ENCODE results near the gene CLBA1. TPM values are rescaled to one million over a fixed set of nuclear protein-coding genes. Genes with fewer than 3 reads are reported as not detected.
"Not testable (repeated sequence)": the region's sequence is repeated elsewhere in the genome, so short reads cannot be mapped to it uniquely, and the experiment has no call there.

The CLBA1 gene
- total and polyA plus RNA-seq, 5 donors from 2014 or later: 0.32 to 1.1 (median 0.92) TPM; not detected in 1

DNA sequence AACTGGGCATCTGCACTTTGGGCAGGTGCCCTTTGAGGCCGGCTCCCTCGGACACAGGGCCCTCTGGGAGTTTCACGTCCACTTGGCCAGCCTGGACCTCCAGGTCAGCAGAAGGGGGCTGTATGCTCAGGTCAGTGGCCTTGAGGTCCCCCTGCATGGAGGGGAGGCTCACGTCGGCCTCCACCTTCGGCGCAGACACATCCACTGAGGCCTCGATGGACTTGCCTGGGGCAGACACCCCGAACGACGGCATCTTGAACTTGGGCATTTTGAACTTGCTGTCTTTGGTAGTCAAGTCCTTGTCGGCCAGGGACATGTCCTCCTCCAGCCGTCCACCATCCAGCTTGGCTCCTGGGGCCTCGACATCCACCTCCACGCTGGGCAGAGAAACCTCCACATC lies 34.9 kb upstream of the CLBA1 start:
- H3K4me1 Mint-ChIP-seq; H3K36me3 ChIP-seq (ENCODE audit: control insufficient read depth, insufficient read depth, low read length); H3K9me3 ChIP-seq (ENCODE audit: control insufficient read depth in 2 of 2, low read length in 2 of 2); ATAC-seq (ENCODE audit: low read depth in 2 of 2); H3K4me3 Mint-ChIP-seq; H3K27ac ChIP-seq (ENCODE audit: insufficient read depth, low read length, poor library complexity, severe bottlenecking); H3K27ac Mint-ChIP-seq; H3K4me1 ChIP-seq (ENCODE audit: control insufficient read depth, insufficient read depth, low read length, poor library complexity, severe bottlenecking); H3K27me3 Mint-ChIP-seq; H3K4me3 ChIP-seq (ENCODE audit: low read depth, low read length); H3K9me3 Mint-ChIP-seq; DNase-seq; H3K27me3 ChIP-seq (ENCODE audit: control insufficient read depth, insufficient read depth, low read length); H3K36me3 Mint-ChIP-seq: not testable (repeated sequence)

DNA sequence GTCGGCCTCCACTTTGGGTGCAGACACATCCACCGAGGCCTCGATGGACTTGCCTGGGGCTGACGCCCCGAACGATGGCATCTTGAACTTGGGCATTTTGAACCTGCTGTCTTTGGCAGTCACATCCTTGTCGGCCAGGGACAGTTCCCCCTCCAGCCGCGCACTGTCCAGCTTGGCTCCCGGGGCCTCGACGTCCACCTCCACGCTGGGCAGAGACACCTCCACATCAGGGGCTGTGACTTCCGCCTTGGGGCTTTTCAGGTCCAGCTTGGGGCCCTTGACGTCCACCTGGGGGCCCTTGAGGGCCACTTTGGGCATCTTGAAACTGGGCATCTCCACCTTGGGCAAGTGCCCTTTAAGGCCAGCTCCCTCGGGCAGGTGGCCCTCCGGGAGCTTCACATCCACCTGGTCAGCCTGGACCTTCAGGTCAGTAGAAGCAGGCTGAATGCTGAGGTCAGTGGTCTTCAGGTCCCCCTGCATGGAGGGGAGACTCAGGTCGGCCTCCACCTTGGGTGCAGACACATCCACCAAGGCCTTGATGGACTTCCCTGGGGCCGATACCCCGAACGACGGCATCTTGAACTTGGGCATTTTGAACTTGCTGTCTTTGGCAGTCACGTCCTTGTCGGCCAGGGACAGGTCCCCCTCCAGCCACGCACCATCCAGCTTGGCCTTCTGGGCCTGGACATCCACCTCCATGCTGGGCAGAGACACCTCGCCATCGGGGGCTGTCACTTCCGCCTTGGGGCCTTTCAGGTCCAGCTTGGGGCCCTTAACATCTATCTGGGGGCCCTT lies 33.5 kb upstream of the CLBA1 start:
- not testable (repeated sequence) for DNase-seq; H3K4me1 Mint-ChIP-seq; H3K27me3 Mint-ChIP-seq; H3K4me3 Mint-ChIP-seq; H3K27ac Mint-ChIP-seq; H3K27me3 ChIP-seq (ENCODE audit: control insufficient read depth, insufficient read depth, low read length); ATAC-seq (ENCODE audit: low read depth in 2 of 2); H3K9me3 ChIP-seq (ENCODE audit: control insufficient read depth in 2 of 2, low read length in 2 of 2); H3K27ac ChIP-seq (ENCODE audit: insufficient read depth, low read length, poor library complexity, severe bottlenecking); H3K36me3 Mint-ChIP-seq; H3K9me3 Mint-ChIP-seq; H3K4me3 ChIP-seq (ENCODE audit: low read depth, low read length); H3K4me1 ChIP-seq (ENCODE audit: control insufficient read depth, insufficient read depth, low read length, poor library complexity, severe bottlenecking); H3K36me3 ChIP-seq (ENCODE audit: control insufficient read depth, insufficient read depth, low read length)

DNA sequence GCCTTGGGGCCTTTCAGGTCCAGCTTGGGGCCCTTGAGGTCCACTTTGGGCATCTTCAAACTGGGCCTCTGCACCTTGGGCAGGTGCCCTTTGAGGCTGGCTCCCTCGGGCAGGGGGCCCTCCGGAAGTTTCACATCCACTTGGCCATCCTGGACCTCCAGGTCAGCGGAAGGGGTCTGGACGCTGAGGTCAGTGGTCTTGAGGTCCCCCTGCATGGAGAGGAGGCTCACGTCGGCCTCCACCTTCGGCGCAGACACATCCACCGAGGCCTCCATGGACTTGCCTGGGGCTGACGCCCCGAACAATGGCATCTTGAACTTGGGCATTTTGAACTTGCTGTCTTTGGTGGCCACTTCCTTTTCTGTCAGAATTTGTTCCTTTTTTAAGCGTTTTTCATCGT lies 32.5 kb upstream of the CLBA1 start:
- no peak overlapping the region for H3K27ac Mint-ChIP-seq
- H3K4me3 ChIP-seq (ENCODE audit: low read depth, low read length): no peak overlapping the region
- H3K27me3 Mint-ChIP-seq: peaks cover 8% of the 10 kb centered on the region
- H3K4me1 Mint-ChIP-seq: no peaks in the 10 kb centered on the region
- no peaks in the 10 kb centered on the region for H3K36me3 Mint-ChIP-seq
- H3K27me3 ChIP-seq (ENCODE audit: control insufficient read depth, insufficient read depth, low read length): no peaks in the 10 kb centered on the region
- no peaks in the 10 kb centered on the region for H3K9me3 Mint-ChIP-seq
- no peak overlapping the region for H3K27ac ChIP-seq (ENCODE audit: insufficient read depth, low read length, poor library complexity, severe bottlenecking)
- no peak for ATAC-seq (ENCODE audit: low read depth in 2 of 2)
- H3K4me3 Mint-ChIP-seq: no peak overlapping the region
- no peak for DNase-seq
- no peaks in the 10 kb centered on the region for H3K36me3 ChIP-seq (ENCODE audit: control insufficient read depth, insufficient read depth, low read length)
- no peaks in the 10 kb centered on the region for H3K9me3 ChIP-seq (ENCODE audit: control insufficient read depth in 2 of 2, low read length in 2 of 2)
- no peaks in the 10 kb centered on the region for H3K4me1 ChIP-seq (ENCODE audit: control insufficient read depth, insufficient read depth, low read length, poor library complexity, severe bottlenecking)

DNA sequence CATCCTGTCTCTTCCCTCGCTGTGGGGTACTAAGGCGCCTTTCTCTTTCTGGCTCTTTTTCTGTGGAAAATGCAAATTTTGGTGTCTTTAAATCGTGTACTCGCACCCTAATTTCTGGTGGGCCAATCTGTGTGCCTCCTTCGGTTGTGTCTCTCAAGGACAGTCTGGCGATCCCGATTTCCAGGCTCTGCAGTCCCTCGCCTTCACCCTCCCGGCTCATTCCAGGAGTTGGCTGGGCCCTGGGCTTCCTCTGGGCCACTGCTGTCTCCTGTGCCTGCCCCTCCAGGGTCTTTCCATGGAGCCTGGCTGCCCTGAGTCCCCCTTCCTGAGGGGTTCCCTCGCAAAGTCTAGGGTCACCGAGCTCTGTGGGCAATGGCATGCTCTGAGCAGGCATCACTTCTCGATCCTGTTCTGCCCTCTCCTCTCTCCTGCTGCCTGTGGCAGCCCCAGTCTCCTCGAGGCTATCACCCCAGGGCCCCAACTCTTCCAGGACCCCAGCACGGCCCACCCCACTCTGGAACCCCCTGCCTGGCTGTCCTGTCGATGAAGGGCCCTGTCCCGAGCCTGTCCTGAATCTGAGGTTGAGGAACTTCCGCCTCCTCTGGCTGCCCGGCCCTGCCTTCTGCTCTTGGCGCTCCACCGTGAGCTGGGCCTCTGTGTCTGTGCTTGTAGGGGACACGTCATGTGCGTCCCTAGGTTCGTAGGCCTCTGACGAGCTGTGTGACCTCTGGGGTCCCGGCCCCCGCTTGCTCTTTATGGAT lies 31.5 kb upstream of the CLBA1 start:
- Mint-ChIP-seq H3K9me3 (no peaks in the 10 kb centered on the region), H3K36me3 (no peaks in the 10 kb centered on the region), H3K4me3 (no peak overlapping the region), H3K27me3 (peaks cover 8% of the 10 kb centered on the region), H3K4me1 (no peaks in the 10 kb centered on the region), H3K27ac (no peak overlapping the region)
- H3K36me3 ChIP-seq (ENCODE audit: control insufficient read depth, insufficient read depth, low read length): no peaks in the 10 kb centered on the region
- H3K9me3 ChIP-seq (ENCODE audit: control insufficient read depth in 2 of 2, low read length in 2 of 2): no peaks in the 10 kb centered on the region
- H3K4me3 ChIP-seq (ENCODE audit: low read depth, low read length): no peak overlapping the region
- no peaks in the 10 kb centered on the region for H3K4me1 ChIP-seq (ENCODE audit: control insufficient read depth, insufficient read depth, low read length, poor library complexity, severe bottlenecking)
- H3K27me3 ChIP-seq (ENCODE audit: control insufficient read depth, insufficient read depth, low read length): no peaks in the 10 kb centered on the region
- DNase-seq (no peak), ATAC-seq (ENCODE audit: low read depth in 2 of 2) (no peak)
- no peak overlapping the region for H3K27ac ChIP-seq (ENCODE audit: insufficient read depth, low read length, poor library complexity, severe bottlenecking)

DNA sequence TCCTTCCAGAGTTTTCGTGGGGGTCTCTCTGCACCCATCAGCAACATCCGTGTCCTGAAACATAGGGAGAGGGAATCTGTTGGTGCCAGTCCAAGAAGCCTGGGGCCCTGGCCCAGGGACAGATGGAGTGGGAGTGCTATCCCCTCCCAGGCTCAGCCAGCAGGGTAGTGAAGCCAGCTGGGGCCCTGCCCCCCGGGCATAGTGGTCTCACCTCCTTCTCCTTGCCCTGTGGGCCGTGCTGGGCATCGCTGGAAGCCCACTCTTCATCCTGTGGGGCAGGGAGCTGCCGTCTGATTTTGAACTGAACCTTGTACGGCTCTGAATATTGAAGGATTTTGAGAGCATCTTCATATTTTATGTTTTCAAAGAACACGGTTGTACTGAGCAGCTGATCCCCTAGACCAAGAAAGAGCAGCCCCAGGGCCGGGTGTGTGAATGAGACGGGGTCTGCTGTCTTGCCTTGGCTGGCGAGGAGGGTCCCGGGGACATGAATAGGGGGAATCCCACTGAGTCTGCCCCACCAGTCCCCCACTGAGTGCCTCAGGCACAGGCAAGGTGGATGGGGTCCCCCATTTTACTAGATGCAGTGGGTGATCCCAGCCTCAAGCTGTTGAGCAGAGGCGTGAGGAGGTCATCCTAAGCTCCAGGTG lies 30.7 kb upstream of the CLBA1 start:
- Mint-ChIP-seq H3K9me3 (no peaks in the 10 kb centered on the region), H3K27me3 (peaks cover 10% of the 10 kb centered on the region), H3K4me1 (no peaks in the 10 kb centered on the region), H3K36me3 (no peaks in the 10 kb centered on the region), H3K27ac (peak overlapping the region in 1 of 3 donors; percentile 8), H3K4me3 (no peak overlapping the region)
- Histone ChIP-seq H3K27ac (ENCODE audit: insufficient read depth, low read length, poor library complexity, severe bottlenecking) (no peak overlapping the region), H3K9me3 (ENCODE audit: control insufficient read depth in 2 of 2, low read length in 2 of 2) (no peaks in the 10 kb centered on the region), H3K27me3 (ENCODE audit: control insufficient read depth, insufficient read depth, low read length) (no peaks in the 10 kb centered on the region), H3K4me3 (ENCODE audit: low read depth, low read length) (no peak overlapping the region), H3K36me3 (ENCODE audit: control insufficient read depth, insufficient read depth, low read length) (no peaks in the 10 kb centered on the region), H3K4me1 (ENCODE audit: control insufficient read depth, insufficient read depth, low read length, poor library complexity, severe bottlenecking) (no peaks in the 10 kb centered on the region)
- DNase-seq (no peak), ATAC-seq (ENCODE audit: low read depth in 2 of 2) (no peak)

DNA sequence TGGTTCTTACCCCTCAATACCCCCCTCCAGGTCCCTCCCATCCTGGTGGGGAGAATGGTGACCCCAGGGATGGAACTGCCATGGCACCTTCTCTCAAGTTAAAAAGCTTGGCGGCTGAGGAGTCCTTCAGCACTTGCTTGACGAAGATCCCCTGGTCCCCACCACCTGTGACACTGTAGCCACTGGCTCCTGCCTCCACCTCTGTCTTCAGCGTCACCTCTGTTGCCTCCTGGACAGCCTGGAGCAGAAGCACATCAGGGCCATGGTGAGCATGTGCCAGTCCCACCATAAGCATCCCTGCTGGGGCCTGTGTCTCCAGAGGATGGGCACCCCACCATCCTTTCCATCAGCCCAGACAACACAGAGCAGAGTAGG lies 30.2 kb upstream of the CLBA1 start:
- Histone ChIP-seq H3K27me3 (ENCODE audit: control insufficient read depth, insufficient read depth, low read length) (no peaks in the 10 kb centered on the region), H3K36me3 (ENCODE audit: control insufficient read depth, insufficient read depth, low read length) (no peaks in the 10 kb centered on the region), H3K4me1 (ENCODE audit: control insufficient read depth, insufficient read depth, low read length, poor library complexity, severe bottlenecking) (no peaks in the 10 kb centered on the region), H3K9me3 (ENCODE audit: control insufficient read depth in 2 of 2, low read length in 2 of 2) (no peaks in the 10 kb centered on the region), H3K4me3 (ENCODE audit: low read depth, low read length) (no peak overlapping the region), H3K27ac (ENCODE audit: insufficient read depth, low read length, poor library complexity, severe bottlenecking) (no peak overlapping the region)
- no peaks in the 10 kb centered on the region for H3K36me3 Mint-ChIP-seq
- H3K4me1 Mint-ChIP-seq: no peaks in the 10 kb centered on the region
- H3K27ac Mint-ChIP-seq: no peak overlapping the region
- no peak overlapping the region for H3K4me3 Mint-ChIP-seq
- ATAC-seq (ENCODE audit: low read depth in 2 of 2) (no peak), DNase-seq (no peak)
- peaks cover 15% of the 10 kb centered on the region for H3K27me3 Mint-ChIP-seq
- no peaks in the 10 kb centered on the region for H3K9me3 Mint-ChIP-seq

DNA sequence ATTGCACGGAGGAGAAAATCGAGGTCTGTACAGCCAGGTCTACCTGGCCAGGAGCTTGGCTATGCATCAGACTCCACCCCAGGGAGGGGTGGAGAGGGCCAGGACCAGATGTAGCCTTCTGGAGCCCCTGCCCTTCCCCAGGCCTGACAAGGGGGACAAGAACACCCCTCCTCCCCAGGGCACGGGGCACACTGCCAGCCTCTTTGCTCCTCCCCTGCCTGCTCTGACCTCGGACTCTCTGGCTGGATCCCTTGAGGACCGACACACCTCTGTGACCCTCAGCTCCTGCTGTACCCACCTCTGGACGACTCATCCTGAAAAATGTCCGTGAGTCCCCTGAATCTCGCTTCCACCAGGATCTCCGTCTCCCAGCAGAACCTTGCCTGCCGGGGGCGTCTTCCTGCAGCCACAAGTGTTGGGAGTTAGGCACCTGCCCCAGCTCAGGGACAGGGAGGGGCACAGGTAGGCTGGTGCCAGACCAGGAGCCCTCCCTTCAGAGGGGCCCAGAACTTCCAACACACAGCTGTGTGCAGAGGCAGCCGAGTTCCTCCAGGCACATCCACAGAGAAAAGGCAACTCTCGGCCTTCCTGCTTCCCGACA lies 29.2 kb upstream of the CLBA1 start:
- Mint-ChIP-seq H3K27me3 (peaks cover 17% of the 10 kb centered on the region), H3K9me3 (no peaks in the 10 kb centered on the region), H3K36me3 (no peaks in the 10 kb centered on the region), H3K27ac (no peak overlapping the region), H3K4me3 (no peak overlapping the region), H3K4me1 (no peaks in the 10 kb centered on the region)
- Histone ChIP-seq H3K4me1 (ENCODE audit: control insufficient read depth, insufficient read depth, low read length, poor library complexity, severe bottlenecking) (no peaks in the 10 kb centered on the region), H3K27ac (ENCODE audit: insufficient read depth, low read length, poor library complexity, severe bottlenecking) (no peak overlapping the region), H3K36me3 (ENCODE audit: control insufficient read depth, insufficient read depth, low read length) (no peaks in the 10 kb centered on the region), H3K4me3 (ENCODE audit: low read depth, low read length) (no peak overlapping the region), H3K27me3 (ENCODE audit: control insufficient read depth, insufficient read depth, low read length) (no peaks in the 10 kb centered on the region), H3K9me3 (ENCODE audit: control insufficient read depth in 2 of 2, low read length in 2 of 2) (no peaks in the 10 kb centered on the region)
- ATAC-seq (ENCODE audit: low read depth in 2 of 2): no peak
- DNase-seq: no peak
